ENCODE data around the gene GABPB1.

DNA sequence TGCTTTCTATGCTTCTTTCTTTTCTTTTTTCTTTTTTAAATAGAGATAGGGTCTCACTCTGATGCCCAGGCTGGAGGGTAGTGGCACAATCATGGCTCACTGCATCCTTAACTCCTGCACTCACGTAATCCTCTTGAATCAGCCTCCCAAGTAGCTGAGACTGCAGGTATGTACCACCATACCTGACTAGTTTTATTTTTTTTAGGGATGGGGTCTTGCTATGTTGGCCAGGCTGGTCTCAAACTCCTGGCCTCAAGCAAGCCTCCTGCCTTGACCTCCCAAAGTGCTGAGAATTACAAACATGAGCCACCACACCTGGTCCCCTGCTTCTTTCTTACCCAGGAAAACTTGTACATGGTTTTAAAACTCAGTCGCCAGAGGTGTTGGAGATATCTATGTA lies 65.2 kb downstream of the GABPB1 start:
- TF ChIP-seq, protein P1, sequence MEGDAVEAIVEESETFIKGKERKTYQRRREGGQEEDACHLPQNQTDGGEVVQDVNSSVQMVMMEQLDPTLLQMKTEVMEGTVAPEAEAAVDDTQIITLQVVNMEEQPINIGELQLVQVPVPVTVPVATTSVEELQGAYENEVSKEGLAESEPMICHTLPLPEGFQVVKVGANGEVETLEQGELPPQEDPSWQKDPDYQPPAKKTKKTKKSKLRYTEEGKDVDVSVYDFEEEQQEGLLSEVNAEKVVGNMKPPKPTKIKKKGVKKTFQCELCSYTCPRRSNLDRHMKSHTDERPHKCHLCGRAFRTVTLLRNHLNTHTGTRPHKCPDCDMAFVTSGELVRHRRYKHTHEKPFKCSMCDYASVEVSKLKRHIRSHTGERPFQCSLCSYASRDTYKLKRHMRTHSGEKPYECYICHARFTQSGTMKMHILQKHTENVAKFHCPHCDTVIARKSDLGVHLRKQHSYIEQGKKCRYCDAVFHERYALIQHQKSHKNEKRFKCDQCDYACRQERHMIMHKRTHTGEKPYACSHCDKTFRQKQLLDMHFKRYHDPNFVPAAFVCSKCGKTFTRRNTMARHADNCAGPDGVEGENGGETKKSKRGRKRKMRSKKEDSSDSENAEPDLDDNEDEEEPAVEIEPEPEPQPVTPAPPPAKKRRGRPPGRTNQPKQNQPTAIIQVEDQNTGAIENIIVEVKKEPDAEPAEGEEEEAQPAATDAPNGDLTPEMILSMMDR (IDR thresholded peaks at IDR 0.05) = no peak
- TF ChIP-seq MAX (IDR thresholded peaks at IDR 0.05; ENCODE audit: low read depth) = no peak
